Lung (tissue), 12 donors: ENCODE results near the gene GLRX5. TPM values are rescaled to one million over a fixed set of nuclear protein-coding genes. Genes with fewer than 3 reads are reported as not detected.

Source experiments
- ATAC-seq: fragments of 200-7000 bp; cut with Tn5 transposase; one replicate; pipeline ENCODE4 v1.9.1; 2020; ENCODE audit warnings: moderate number of reproducible peaks; ENCODE audit not compliant: insufficient read depth, low FRiP score
- DNase-seq, 3 donors: peaks; one replicate each; pipeline ENCODE4 v3.0.0-alpha.2; 2013 to 2017
- H3K27ac ChIP-seq, 2 donors: one replicate each; pipeline ENCODE4 v1.5.1; 2013; ENCODE audit warnings: mild to moderate bottlenecking in 2 of 2, moderate library complexity in 2 of 2, control low read depth in 1 of 2, inconsistent platforms in 1 of 2, low read depth in 1 of 2, low read length in 1 of 2
- H3K27me3 ChIP-seq, 3 donors: one replicate each; pipeline ENCODE4 v1.5.1; 2013; ENCODE audit warnings: low read length in 2 of 3; ENCODE audit not compliant: control insufficient read depth in 3 of 3, insufficient read depth in 3 of 3
- H3K36me3 ChIP-seq, 4 donors: one replicate each; pipeline ENCODE4 v1.5.1; 2013; ENCODE audit warnings: low read length in 4 of 4, mild to moderate bottlenecking in 1 of 4, moderate library complexity in 1 of 4; ENCODE audit not compliant: control insufficient read depth in 4 of 4, insufficient read depth in 4 of 4
- H3K4me1 ChIP-seq, 5 donors: one replicate each; pipeline ENCODE4 v1.5.1; 2013; ENCODE audit warnings: low read length in 5 of 5, mild to moderate bottlenecking in 2 of 5, moderate library complexity in 1 of 5; ENCODE audit not compliant: control insufficient read depth in 5 of 5, insufficient read depth in 5 of 5
- H3K4me3 ChIP-seq: one replicate; pipeline ENCODE4 v1.5.1; 2013; ENCODE audit warnings: mild to moderate bottlenecking, control low read depth, moderate library complexity
- H3K9ac ChIP-seq, 2 donors: one replicate each; pipeline ENCODE4 v1.5.1; 2013; ENCODE audit warnings: low read length in 2 of 2, control low read depth in 1 of 2; ENCODE audit not compliant: insufficient read depth in 1 of 2
- H3K9me3 ChIP-seq, 4 donors: one replicate each; pipeline ENCODE4 v1.5.1; 2013; ENCODE audit warnings: low read length in 3 of 4, mild to moderate bottlenecking in 1 of 4, moderate library complexity in 1 of 4; ENCODE audit not compliant: control insufficient read depth in 4 of 4, insufficient read depth in 3 of 4
- WGBS, 2 donors: extraction: QIAGEN DNeasy Blood & Tissue Kit; methylation state at CpG; one replicate each; pipeline ENCODE4 v1.1.7; 2013; 5-methylcytosine and 5-hydroxymethylcytosine counted together
- polyA plus RNA-seq, 2 donors: library from polyadenylated mRNA; stranded (reverse); fragments of 200-250 nt; gene quantifications; one replicate each; pipeline ENCODE4 v1.2.1, GENCODE V29; 2013
- total RNA-seq, 2 donors: library from RNA; depleted of rRNA in 1 of 2; stranded (reverse); fragments of >200 nt in 1 of 2; gene quantifications; one replicate each; pipeline ENCODE4 v1.2.1, GENCODE V29; 2014 to 2021
- TF ChIP-seq, protein P1 (sequence below): IDR thresholded peaks from 2 replicates; pipeline ENCODE4 v1.5.1; 2012; ENCODE audit warnings: mild to moderate bottlenecking; ENCODE audit errors: control extremely low read depth, extremely low read depth
- donor health status: control.
- donor health status: control.
- donor health status: Bipolar disorder and iron deficiency.
- donor health status: healthy.
- donor health status: DM: yes; HTN: yes; CAD: no.

The GLRX5 gene
- total and polyA plus RNA-seq, 4 donors = 22.4 to 35.6 (median 29.1) TPM

DNA sequence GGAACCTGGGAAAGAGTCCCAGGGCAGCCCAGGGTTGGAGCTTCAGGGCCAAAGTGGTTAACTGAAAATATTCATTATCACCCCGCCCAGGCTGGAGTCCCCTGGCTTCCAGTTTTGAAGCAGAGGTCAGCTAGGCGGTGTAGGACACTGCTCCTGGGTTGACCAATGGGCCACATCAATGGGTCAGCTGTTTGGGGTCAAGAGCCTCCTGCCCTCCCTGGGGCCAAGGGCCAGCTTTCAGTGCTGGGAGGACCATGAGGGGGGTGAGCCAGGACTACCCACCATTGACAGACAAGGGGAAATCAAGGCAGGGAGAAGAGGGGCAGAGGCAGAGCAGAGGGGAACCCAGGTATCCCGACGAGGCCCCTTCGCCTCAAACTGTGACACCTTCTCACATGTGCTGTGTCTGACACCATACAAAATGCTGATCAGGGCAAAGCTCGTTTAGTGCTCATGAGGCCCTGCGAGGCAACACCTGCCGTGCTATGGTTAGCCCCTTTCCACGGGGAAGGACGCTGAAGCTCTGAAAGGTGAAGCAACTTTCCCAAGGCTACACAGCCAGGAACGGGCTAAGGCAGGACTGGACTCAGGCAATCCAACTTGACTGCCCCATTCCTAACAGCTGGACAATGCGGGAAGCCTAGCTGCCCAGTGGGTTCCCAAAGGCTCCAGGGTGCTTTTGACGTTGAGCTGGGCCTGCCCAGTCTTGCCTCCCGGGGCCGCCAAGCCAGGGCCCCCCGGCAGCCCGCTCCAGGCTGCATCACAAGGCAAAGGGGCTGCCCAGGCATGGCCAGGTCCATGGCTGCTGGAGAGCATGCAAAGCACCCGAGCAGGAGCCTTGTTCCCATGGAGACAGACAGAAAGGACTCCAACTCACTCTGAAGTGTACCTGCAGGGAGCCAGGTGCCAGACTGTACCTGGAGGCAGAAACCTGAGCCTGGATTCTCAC lies 20.4 kb upstream of the GLRX5 start:
- H3K27me3 ChIP-seq = peaks cover 0 to 10% (median 0%) of the 10 kb centered on the region in 3 donors
- H3K9ac ChIP-seq = no peak overlapping the region
- no peaks in the 10 kb centered on the region for H3K9me3 ChIP-seq
- peak overlapping the region in 1 of 2 donors; percentile 73 for H3K27ac ChIP-seq
- 68 to 76% methylated on average over 18 of the region's 18 CpGs for WGBS, 2 donors
- H3K4me1 ChIP-seq = peaks cover 6 to 29% (median 15%) of the 10 kb centered on the region in 5 donors
- peaks cover 0 to 2% (median 0%) of the 10 kb centered on the region in 4 donors for H3K36me3 ChIP-seq
- H3K4me3 ChIP-seq = no peak overlapping the region
- no peak for ATAC-seq
- TF ChIP-seq, protein P1, sequence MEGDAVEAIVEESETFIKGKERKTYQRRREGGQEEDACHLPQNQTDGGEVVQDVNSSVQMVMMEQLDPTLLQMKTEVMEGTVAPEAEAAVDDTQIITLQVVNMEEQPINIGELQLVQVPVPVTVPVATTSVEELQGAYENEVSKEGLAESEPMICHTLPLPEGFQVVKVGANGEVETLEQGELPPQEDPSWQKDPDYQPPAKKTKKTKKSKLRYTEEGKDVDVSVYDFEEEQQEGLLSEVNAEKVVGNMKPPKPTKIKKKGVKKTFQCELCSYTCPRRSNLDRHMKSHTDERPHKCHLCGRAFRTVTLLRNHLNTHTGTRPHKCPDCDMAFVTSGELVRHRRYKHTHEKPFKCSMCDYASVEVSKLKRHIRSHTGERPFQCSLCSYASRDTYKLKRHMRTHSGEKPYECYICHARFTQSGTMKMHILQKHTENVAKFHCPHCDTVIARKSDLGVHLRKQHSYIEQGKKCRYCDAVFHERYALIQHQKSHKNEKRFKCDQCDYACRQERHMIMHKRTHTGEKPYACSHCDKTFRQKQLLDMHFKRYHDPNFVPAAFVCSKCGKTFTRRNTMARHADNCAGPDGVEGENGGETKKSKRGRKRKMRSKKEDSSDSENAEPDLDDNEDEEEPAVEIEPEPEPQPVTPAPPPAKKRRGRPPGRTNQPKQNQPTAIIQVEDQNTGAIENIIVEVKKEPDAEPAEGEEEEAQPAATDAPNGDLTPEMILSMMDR = no peak
- DNase-seq = no peak

DNA sequence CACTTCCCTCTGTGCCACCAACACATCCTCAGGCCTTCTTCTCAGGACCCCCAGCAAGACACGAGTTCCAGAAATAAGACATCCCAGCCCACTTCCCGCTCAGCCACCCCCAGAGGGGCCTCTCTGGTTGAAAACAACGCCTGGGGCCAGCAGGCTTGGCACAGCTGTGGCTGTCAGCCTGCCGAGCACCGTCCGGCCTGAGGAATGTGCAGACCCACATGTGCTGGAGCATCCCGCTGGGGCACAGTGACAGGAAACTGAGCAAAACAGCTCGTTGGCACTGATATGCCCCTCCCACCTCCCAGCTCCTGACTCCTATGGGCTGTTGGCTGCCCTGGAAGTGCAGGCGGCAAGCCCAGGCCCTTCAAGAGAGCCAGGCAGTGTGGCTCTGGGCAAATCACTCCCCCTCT lies 19.8 kb upstream of the GLRX5 start:
- Histone ChIP-seq H3K4me1 (peaks cover 6 to 29% (median 15%) of the 10 kb centered on the region in 5 donors), H3K4me3 (no peak overlapping the region), H3K27me3 (peaks cover 0 to 10% (median 0%) of the 10 kb centered on the region in 3 donors), H3K9me3 (no peaks in the 10 kb centered on the region), H3K9ac (no peak overlapping the region), H3K36me3 (peaks cover 0 to 1% (median 0%) of the 10 kb centered on the region in 4 donors), H3K27ac (peak overlapping the region in 1 of 2 donors; percentile 73)
- 3 to 8% methylated on average over 9 of the region's 9 CpGs for WGBS, 2 donors
- ATAC-seq (peak; percentile 9), DNase-seq (peak; percentile 86 to 90 (median 90))
- TF ChIP-seq, protein P1 = no peak

DNA sequence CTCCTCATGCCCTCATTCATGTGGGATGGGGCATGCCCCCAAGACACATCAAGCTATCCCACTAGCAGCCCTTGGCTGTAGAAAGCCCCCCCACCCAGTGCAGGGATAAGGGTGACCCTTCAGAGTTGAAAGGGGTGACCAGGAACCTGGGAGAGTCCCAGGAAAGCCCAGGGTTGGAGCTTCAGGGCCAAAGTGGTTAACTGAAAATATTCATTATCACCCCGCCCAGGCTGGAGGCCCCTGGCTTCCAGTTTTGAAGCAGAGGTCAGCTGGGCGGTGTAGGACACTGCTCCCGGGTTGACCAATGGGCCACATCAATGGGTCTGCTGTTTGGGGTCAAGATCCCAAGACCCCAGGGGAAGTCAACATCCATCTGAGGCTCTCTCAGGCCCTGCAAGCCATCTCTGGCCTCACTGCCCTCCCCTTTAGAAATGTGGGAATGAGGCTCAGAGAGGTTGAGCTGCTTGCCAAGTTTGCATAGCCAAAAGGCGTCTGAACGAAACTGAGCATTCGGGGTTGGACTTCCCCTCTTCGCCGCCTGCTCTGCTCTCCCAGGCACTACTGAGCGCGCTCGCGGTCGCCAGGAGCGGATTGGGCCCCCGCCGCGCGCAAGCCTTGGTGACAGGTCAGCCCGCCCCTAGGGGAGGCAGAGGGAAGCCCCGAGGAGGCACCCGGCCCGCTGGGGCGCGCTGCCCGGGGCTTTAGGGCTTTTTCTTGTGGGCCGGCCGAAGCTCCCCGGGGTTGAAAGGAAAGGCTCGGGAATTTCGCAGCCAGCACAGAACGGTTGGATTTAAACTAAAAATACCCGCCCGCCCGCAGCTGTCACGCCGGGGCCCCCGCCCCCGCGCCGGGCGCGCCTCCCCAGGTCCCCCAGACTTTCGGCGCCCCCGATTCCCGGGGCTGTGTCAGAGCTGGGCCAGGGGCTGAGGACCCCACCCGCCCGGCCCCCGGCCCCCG lies 19.0 kb upstream of the GLRX5 start:
- Histone ChIP-seq H3K27ac (peak overlapping the region; percentile 62 to 73), H3K4me3 (peak overlapping the region; percentile 33), H3K27me3 (peaks cover 0 to 10% (median 0%) of the 10 kb centered on the region in 3 donors), H3K36me3 (no peaks in the 10 kb centered on the region), H3K9me3 (no peaks in the 10 kb centered on the region), H3K4me1 (peaks cover 6 to 33% (median 15%) of the 10 kb centered on the region in 5 donors), H3K9ac (no peak overlapping the region)
- WGBS, 2 donors = 1 to 3% methylated on average over 38 to 50 of the region's 50 CpGs
- peak; percentile 73 to 75 (median 74) for DNase-seq
- TF ChIP-seq, protein P1 = peak; percentile 29
- ATAC-seq = peak; percentile 60
